Effector CD4-positive, alpha-beta T cell (primary cell): ENCODE results near the gene CDX1.
A peak's percentile ranks its signal among the peaks of the same experiment; 100 is the strongest.

Experiments
- DNase-seq: peaks from one replicate; pipeline ENCODE4 v3.0.0-alpha.2; 2020

The CDX1 gene

GRCh38 chr5:150146862-150147601 lies 19.5 kb upstream of the CDX1 start:
- no peak for DNase-seq

DNA sequence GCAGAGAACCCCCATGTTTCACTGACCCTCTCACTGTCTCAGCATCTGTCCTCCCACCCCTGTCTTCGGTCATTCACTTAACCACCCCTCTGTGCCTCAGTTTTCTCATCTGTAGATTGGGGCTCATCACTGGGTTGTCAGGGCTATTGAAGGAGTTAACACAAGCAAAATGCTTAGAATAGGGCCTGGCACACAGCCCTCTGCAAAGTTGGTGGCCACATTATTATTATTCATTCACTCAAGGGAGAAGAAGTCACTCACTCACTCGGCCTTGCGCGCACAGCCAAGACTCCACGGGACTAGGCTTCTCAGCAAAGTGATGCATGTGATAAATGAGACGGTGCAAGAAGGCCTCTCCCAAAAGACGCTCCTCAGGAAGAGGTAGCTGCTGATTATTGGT lies 18.9 kb upstream of the CDX1 start:
- no peak for DNase-seq

- DNase-seq: no peak
Measured at GRCh38 chr5:150148117-150148927, 18.3 kb upstream of the CDX1 start.

DNA sequence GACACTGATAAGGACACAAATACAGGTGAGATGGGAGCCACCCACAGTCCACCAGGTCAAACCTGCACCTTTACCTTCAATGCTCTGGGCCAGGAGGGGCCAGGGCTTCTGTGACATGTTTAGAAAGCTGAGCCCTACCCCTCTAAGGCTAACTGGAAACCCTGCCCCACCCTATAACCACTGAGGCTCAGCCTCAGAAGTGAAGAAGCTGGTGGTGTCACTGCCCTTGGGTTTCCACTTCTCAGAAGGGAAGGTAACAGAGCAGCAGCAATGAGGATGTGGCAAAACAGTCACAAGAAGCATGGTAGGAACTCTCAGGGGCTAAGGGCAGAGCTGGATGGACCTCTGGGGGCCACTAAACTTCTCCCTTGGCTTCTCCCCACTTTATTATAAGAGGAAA lies 17.0 kb upstream of the CDX1 start:
- no peak for DNase-seq

- DNase-seq: no peak
Measured at GRCh38 chr5:150152636-150153462, 13.7 kb upstream of the CDX1 start.

DNA sequence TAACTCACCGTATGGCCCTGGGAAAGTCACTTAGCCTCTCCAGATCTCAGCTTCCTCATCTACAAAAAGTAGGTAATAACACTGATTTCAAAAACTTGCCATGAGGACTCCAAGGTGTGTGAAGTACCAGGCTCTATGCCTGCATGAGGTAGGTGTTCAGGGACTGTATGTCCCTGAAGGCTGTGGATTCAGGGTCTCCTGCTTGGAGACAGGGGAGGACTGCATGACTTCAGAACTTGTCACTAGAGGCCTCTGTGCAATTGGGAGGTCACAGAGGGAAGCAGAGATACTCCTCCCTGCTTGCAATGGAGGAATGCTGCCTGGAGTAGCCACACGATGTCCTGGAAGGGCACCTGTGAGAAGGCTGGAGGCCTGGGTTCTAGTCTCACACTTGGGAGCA lies 13.1 kb upstream of the CDX1 start:
- DNase-seq: no peak

DNA sequence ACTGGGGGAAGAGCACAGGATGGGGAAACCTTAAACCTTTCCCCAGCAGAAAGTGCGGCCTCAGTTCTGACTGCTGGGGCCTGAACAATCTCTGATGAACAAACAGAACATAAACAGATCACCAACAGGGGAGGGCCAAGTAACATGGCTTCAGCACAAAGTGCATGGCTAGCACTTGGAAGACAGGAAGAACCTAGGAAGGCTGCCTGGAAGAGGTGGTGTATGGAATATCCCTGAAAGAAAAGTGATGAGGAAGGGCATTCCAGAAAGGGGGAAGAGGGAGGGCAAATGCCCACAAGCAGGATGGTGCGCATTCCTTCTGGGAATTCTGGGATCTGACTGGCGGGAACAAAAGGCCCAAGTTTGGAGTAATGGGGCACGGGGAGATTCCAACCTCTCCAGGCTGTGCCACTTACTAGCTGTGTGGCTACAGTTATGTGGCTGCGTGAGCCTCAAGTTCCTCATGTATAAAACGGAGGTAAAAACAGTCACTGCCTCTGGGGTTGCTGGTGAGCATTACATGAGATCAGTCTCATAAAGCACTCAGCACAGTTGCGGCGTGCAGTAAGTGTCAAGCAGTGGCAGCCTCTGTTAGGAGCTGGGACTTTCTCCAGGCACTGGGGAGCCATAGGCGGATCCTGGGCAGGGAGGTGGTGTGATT lies 12.5 kb upstream of the CDX1 start:
- no peak for DNase-seq

DNA sequence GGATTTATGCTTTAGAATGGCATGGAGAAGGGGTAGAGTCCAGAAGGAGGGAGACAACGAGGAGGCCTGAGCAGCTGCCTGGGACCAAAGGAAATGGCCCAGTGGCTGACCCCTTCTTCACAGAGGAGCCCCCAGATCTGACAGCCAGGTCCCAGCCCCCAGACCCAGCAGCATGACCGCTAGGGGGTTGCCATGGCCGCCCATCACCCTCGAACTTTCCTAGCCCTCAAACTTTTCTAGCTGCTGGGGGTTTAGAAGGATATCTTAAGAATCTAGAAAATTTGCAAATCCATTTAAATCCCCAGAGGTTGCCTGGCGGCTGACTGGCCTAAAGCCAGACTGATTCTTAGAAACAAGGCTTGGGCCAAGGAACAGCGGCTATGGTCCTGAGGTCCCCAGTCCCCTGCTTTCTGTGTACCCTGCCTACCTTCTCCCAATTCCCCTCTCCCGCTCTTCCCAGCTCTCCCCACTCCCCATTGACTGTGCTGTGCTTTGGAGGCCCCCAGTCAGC lies 11.9 kb upstream of the CDX1 start:
- no peak for DNase-seq

- DNase-seq: no peak
Measured at GRCh38 chr5:150155258-150156026, 11.1 kb upstream of the CDX1 start, which contains the start of gene PDGFRB. Gene PDGFRB (minus strand): TSS chr5:150155845. CDS start chr5:150137047, 18,798 bp downstream.

DNA sequence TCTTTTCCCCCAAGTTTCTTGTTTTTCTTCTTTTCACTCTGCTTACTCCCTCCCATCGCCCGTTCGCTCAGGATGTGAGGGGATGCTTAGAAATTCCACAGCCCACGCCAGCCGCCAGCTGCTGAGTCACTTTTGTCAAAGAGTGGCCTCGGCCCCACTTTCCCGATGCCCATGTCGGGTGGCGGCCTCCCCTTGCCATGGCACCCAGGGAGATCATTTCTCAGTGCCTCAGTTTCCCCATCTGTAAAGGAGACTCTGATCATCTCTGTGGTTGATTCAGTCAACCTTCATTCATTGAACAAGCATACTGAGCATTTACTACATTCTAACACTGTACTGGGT lies 10.6 kb upstream of the CDX1 start:
- no peak for DNase-seq

DNA sequence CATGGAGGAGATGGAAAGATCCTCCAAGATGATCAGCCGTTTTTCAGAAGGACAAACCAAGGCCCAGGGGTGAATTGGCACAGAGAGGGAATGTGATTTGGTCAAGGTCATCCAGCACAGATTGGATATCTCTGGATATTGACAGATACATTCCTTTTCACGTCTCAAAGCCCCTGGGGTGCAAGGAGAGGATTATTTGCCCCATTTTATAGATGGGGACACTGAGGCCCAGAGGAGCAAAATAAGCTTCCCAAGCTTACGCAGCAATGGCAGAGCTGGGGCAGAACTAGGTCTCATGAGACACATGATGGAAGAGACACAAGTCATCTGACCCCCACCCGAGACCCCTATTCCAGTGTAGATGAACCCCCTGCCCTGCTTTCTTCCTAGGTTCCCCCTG lies 10.0 kb upstream of the CDX1 start:
- no peak for DNase-seq

GRCh38 chr5:150157168-150157567 lies 9.4 kb upstream of the CDX1 start:
- no peak for DNase-seq

DNA sequence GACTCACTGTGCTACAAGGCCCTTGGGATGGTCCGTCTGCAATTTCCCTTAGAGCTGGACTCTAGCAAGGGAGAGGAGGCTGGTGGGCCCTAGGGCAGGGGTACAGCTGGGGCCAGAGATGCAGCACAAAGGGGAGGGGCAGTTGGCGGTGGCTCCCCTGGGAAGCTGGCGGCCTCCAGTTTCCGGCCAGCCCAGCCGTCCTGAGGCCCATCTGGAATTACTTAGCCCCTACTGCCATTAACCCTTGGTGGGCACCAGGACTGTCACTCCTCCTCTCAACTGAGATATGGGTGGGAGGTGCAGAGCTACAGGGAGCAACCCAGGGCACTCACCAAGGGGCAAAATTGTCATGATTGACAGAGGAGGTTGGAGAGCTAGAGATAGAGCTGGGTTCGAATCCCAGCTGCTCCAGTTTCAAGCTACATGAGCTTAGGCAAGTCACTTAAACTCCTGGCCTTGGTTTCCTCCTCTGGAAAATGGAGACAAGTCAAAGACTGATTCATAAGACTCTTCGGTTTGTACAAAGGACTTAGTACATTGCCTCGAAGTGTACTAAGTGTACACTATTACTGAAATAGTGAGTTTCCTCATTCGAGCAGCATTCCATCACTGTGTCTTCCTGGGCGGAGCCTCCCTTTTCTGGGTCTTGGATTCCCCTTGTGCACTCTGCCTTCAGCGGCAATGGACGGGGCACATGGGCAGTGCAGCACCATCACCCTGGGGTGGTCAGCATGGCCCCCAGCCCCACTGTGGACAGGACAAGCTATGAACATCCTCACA lies 8.2 kb upstream of the CDX1 start:
- no peak for DNase-seq

DNA sequence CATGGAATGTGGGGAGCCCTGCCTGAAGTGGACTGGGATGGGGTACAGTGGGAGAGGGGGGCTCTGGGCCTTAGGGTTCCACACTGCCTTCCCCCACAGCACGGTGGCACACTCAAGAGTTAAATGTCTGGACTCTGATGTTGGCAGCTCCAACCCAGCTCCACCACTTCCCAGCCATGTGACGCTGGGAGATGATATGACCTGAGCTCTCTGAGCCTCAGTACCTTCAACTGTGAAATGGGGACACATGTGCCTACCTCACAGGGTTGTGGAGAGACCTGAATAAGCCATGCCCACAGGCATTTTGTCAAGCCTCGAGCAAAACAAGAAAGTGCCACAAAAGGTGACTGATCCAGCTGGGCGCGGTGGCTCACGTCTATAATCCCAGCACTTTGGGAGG lies 7.5 kb upstream of the CDX1 start:
- no peak for DNase-seq

DNA sequence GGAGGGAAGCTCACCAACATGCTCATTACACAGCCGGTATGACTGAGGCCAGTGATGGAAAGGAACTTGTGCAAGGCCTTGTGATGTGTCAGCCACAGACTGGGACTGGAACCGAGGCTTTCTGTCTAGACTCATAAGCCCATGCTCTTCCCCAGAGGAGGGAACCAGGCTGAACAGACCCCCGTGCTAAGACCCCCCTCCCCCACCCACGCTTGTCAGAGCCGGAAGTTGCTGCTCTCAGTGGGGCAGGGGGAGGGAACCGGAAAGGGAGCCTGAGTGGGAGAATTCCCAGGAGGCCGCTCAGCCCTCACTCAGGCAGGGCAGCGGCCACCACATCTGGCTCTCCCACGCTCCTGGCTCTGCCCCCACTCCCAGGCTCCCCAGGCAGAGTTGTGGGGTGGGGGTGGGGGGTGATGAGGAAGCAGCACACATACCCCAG lies 6.8 kb upstream of the CDX1 start:
- DNase-seq: no peak

- no peak for DNase-seq
Measured at GRCh38 chr5:150160448-150161081, 6.0 kb upstream of the CDX1 start.

DNA sequence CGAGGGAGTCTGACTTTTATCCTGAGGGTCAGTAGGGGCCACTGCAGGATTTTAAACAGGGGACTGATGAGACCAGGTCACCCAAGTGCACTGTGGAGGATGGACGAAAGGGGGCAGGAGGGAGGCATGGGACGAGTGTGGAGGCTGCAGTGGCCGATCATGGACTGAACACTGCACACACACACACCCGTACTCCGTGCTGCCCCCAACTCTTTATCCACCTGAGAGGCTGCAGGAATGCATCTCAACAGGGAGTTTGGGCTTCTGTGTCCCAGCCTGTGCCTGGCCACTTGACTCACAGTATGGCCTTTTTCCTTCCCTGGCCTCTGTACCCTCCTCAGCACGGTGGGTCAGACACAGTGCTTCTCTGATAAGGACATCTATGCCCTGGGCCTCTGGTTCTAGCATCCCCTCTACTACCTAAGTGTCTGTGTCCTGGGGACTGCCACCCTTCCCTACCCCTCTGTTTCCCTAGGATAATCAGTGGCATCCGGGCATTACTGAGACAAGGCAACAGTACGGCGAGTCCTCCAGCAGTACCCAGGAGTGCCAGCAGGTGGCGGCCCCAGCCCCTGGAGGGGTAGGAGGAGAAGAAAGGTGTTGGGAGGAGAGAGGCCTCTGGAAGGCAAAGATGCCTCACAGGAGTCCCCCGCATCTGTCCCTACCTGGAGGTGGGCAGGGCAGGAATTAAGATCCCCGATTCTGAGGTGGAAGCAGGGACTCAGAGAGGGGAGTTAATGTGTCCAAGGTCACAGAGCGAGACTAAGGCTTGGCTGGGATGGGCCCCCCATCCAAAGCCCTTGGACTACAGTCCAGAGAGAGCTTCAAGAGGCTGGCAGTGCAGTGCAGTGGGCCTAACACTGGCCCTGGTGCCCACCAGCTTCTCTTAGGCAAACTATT lies 5.1 kb upstream of the CDX1 start:
- peak; percentile 49 for DNase-seq

DNA sequence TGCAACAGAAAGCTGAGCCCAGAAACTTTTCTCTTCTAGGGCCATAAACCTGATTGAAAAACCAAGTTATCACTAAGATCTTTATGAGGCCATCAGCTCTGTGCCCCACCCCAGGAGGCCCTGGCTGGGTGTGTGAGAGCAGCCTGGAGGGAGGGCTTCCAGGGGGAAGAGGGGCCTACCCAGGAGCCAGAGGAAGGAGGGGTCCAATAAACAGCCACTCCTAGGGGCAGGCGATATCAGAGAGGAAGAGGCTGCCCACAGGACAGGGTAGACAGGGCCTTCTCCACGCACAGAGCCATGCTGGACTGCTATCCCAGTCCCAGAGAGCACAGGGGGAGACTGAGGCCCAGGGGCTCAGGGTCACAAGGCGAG lies 4.5 kb upstream of the CDX1 start:
- no peak for DNase-seq

GRCh38 chr5:150163035-150163434 lies 3.5 kb upstream of the CDX1 start:
- DNase-seq: no peak
